C4-2B (cell line): ENCODE results near the gene ST3GAL6.

Experiments used
- H3K27ac ChIP-seq: fragments of 450-650 bp; 2 replicates; pipeline ENCODE4 v1.5.1; 2017
- ZFX ChIP-seq: fragments of 450-650 bp; IDR thresholded peaks from 2 replicates; pipeline ENCODE4 v1.6.1; 2017
- TF ChIP-seq, protein P1 (sequence below): fragments of 450-650 bp; conservative IDR thresholded peaks from 2 replicates; pipeline ENCODE4 v1.5.1; 2017; ENCODE audit warnings: mild to moderate bottlenecking

The ST3GAL6 gene

DNA sequence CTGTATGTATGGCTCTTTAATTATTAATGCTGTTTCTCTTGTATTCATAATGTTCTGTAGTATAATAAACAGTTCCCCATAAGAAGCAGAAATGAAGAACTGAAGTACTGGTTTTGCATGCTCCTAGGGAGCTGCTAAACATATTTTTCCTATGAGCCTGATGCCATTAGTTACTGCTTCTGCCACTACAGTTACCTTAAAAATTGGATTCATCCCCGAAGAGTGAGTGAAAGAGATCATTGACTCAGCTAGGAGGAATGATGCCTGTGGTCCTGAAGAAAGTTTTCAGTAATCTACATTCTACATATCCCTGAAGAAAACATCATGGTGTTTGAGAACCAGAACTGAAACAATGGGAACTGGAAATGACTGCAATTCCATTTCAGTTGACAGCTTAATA is 37.1 kb upstream of the ST3GAL6 start:
- no peak for TF ChIP-seq ZFX
- TF ChIP-seq, protein P1, sequence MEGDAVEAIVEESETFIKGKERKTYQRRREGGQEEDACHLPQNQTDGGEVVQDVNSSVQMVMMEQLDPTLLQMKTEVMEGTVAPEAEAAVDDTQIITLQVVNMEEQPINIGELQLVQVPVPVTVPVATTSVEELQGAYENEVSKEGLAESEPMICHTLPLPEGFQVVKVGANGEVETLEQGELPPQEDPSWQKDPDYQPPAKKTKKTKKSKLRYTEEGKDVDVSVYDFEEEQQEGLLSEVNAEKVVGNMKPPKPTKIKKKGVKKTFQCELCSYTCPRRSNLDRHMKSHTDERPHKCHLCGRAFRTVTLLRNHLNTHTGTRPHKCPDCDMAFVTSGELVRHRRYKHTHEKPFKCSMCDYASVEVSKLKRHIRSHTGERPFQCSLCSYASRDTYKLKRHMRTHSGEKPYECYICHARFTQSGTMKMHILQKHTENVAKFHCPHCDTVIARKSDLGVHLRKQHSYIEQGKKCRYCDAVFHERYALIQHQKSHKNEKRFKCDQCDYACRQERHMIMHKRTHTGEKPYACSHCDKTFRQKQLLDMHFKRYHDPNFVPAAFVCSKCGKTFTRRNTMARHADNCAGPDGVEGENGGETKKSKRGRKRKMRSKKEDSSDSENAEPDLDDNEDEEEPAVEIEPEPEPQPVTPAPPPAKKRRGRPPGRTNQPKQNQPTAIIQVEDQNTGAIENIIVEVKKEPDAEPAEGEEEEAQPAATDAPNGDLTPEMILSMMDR: no peak
- H3K27ac ChIP-seq: no peak overlapping the region

DNA sequence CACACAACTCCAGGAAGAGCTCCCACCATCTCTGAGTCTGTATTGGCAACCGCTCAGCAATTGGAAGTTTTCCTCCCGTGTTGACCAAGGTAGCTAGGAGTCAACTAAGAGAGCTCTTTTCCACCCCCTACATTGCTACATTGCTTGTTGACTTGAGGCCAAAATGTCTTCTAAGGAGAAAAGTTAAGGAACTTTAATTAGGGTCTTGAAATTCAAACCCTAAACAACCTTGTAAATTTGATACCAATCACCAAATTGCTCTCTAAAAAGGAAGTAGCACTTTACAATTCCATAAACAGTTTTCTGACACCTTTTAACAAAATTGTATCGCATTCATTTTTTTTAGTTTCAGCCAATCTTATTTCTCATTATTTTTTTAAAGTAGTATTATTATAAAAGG is 35.5 kb upstream of the ST3GAL6 start:
- TF ChIP-seq, protein P1: no peak
- TF ChIP-seq ZFX: no peak

DNA sequence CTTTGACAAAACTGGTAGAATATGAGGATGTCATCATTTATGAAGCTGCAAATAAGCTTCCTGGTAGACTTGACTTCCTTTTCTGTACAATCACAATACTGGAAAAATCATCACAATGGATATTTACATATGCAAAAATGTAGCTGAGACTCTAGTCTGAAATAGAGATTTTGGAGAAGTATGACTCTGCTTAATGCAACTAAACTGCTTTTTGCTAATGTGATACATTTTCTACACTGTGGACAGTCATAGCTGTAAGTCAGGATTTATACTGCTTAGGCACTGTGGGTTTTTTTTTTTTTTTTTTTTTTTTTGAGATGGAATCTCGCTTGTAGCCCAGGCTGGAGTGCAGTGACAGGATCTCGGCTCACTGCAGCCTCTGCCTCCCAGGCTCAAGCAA is 34.5 kb upstream of the ST3GAL6 start:
- TF ChIP-seq, protein P1: no peak
- no peak for TF ChIP-seq ZFX
- H3K27ac ChIP-seq: no peak overlapping the region

More for the DNA sequence above, 35.5 kb upstream of the ST3GAL6 start:
- no peak overlapping the region for H3K27ac ChIP-seq

DNA sequence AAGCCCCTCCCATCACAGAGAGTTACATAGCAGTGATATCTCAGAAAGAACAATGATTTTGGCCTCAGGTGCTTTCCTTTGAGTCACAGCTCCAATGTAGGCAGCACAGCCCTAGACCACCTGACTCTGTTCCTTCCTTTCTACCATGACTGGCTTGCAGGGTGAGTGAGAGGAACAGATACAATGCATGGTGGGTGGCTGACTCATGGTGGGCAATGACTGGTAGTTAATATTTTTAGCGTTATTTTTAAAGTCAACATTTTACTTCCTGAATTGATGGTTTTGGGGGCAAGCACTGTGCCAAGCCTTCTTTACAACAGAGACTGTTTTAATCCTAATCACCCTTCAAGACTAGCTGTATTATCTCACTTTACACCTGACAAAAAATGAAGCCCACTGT is 32.8 kb upstream of the ST3GAL6 start:
- no peak for TF ChIP-seq ZFX
- TF ChIP-seq, protein P1: no peak

GRCh38 chr3:98730886-98731537 is 32.1 kb upstream of the ST3GAL6 start:
- no peak overlapping the region for H3K27ac ChIP-seq
- TF ChIP-seq, protein P1: no peak
- no peak for TF ChIP-seq ZFX

More for the DNA sequence above, 32.8 kb upstream of the ST3GAL6 start:
- no peak overlapping the region for H3K27ac ChIP-seq

GRCh38 chr3:98731720-98732285 is 31.3 kb upstream of the ST3GAL6 start:
- no peak overlapping the region for H3K27ac ChIP-seq
- TF ChIP-seq, protein P1: no peak
- TF ChIP-seq ZFX: no peak

GRCh38 chr3:98732286-98733052 is 30.7 kb upstream of the ST3GAL6 start:
- H3K27ac ChIP-seq: no peak overlapping the region; the same call in 1 of the 2 replicates
- TF ChIP-seq ZFX: no peak
- TF ChIP-seq, protein P1: no peak
